HG03442 (cell line): ENCODE measurements around the gene CD4.
A peak's percentile ranks its signal among the peaks of the same experiment; 100 is the strongest.
"Not testable (repeated sequence)": the region's sequence is repeated elsewhere in the genome, so short reads cannot be mapped to it uniquely, and the experiment has no call there.

Source experiments
- ATAC-seq: cut with Tn5 transposase; IDR thresholded peaks from one replicate; pipeline ENCODE4 v1.9.1; 2021; ENCODE audit warnings: mild to moderate bottlenecking, moderate library complexity; ENCODE audit not compliant: unreplicated experiment

Gene CD4

DNA sequence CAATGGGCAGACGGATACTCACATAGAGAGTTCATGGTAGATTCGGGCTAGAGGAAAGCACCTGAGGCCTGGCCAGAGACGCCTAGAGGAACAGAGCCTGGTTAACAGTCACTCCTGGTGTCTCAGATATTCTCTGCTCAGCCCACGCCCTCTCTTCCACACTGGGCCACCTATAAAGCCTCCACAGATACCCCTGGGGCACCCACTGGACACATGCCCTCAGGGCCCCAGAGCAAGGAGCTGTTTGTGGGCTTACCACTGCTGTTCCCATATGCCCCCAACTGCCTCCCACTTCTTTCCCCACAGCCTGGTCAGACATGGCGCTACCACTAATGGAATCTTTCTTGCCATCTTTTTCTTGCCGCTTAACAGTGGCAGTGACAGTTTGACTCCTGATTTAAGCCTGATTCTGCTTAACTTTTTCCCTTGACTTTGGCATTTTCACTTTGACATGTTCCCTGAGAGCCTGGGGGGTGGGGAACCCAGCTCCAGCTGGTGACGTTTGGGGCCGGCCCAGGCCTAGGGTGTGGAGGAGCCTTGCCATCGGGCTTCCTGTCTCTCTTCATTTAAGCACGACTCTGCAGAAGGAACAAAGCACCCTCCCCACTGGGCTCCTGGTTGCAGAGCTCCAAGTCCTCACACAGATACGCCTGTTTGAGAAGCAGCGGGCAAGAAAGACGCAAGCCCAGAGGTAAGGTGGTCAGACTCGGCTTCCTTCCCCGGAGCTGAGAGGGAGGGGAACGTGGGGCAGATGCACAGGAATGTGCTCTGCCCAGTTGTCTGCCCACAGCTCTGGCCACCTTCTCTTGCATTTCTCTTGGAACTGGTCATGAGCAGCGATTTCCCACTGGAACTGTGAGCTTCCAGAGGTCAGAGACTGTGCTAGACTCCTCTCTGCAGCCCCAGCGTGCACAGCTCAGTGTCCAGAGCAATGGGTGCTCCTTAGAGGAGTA is at the start of gene CD4:
CD4 (plus strand) TSS at position 557 of the 953 bp plus-strand sequence. CDS start 10,611 bp downstream, outside the sequence.
- no peak for ATAC-seq

DNA sequence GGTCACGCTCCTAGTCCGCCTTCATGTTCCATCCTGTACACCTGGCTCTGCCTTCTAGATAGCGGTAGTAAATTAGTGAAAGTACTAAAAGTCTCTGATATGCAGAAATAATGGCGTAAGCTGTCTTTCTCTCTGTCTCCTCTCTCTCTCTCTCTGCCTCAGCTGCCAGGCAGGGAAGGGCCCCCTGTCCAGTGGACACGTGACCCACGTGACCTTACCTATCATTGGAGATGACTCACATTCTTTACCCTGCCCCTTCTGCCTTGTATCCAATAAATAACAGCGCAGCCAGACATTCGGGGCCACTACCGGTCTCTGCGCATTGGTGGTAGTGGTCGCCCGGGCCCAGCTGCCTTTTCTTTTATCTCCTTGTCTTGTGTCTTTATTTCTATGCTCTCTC is 47.2 kb upstream of the CD4 start:
- ATAC-seq: not testable (repeated sequence)

DNA sequence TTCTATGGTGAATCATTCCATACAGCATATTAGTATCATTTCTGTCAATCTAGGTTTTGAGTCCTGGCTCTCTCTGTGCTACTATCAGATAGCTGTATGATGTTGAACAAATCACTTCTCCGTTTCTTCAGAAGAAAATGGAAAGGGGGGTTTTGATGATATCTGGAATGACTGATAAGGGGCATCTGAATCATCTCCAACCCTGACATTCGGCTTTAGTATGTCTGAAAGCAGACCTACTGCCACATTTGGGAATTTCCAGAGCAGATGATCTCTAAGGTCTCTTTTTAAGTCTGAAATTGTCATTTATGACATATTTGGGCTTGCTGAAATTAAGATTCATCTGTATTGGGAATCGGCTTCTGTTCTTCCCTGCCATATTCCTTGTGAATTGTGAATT is 46.5 kb upstream of the CD4 start:
- no peak for ATAC-seq

DNA sequence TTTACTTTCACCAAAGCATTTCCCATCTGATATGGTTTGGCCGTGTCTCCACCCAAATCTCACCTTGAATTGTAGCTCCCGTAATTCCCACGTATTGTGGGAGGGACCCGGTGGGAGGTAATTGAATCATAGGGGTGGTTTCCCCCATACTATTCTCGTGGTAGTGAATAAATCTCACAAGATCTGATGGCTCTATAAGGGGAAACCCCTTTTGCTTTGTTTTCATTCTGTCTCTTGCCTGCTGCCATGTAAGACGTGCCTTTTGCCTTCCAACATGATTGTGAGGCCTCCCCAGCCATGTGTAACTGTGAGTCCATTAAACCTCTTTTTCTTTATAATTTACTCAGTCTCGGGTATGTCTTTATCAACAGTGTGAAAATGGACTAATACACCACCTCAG is 46.0 kb upstream of the CD4 start:
- not testable (repeated sequence) for ATAC-seq

DNA sequence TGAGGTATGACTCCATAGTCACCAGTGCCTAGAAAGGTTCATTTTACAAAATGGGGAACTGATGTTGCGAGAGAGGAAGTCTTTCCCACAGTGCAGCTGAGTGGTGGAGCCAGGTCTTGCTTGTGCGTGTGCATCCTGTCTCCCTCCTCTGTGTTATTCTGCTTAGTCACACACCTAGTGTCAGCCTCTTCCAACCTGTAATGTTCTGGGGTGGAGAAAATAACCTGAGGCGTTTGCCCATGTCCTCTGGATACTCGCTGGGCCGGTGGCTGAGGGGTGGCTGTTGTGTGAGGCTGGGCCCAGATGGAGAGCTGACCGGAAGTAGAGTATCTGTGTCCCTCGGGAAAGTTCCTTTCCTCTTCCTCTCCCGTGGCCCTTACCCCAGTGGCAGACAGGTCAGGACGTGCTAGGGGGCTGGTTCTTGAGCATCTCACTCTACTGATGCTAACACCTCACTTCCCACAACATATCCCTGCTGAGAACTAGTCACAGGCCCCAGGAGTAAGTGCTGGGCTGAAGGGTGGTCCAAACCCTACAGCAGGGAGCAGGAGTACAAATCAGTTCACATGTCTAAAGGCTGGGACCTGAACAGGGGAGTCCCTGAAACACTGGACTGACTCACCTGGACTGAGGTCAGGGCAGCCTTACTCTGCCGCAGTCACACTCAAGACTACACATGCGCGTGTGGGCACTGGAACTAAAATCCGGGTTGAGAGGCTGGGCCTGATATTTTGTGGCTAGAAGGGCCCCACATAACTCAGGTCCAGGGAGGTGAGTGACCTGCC is 43.4 kb upstream of the CD4 start:
- no peak for ATAC-seq

GRCh38 chr12:6747216-6747615 is 42.1 kb upstream of the CD4 start:
- no peak for ATAC-seq

- ATAC-seq: no peak
These were observed 40.6 kb upstream of the CD4 start for GRCh38 chr12:6748761-6749160.

DNA sequence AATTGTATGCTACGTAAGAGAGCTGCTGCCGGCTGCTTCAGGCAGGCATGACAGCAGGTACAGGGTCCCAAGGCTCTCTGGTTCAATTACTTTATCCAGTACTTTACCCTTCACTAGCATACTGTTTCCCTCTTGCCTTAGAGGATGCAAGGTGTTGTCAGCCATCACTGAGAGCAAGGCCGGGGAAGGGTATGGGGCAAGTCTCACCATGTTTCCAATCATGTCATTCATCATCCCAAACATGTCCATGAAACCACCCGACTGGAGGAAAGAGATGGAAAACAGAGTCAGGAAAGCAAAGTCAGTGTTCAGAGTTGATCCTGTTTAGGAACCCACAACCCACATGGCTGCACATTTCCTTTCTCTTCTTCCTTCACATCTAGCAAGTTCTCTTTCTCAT is 38.8 kb upstream of the CD4 start:
- no peak for ATAC-seq

DNA sequence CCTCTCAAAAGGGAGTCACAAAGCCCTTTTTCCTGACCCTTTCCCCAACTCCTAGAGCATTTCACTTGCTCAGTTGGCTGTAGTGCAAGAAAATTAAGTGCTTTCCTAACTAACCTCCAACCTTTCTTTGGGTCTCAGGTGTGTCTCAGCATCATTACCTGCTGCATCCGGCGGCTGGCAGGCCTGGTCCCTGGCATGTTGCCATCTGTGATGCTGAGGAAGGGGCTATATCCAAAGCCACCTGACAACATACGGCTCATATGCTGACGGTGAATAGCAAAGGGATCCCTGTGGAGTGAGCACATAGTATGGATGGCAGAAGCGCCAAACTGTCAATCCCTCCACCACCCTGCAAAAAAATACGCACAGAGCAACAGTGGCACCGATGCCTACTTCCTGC is 37.6 kb upstream of the CD4 start:
- no peak for ATAC-seq

DNA sequence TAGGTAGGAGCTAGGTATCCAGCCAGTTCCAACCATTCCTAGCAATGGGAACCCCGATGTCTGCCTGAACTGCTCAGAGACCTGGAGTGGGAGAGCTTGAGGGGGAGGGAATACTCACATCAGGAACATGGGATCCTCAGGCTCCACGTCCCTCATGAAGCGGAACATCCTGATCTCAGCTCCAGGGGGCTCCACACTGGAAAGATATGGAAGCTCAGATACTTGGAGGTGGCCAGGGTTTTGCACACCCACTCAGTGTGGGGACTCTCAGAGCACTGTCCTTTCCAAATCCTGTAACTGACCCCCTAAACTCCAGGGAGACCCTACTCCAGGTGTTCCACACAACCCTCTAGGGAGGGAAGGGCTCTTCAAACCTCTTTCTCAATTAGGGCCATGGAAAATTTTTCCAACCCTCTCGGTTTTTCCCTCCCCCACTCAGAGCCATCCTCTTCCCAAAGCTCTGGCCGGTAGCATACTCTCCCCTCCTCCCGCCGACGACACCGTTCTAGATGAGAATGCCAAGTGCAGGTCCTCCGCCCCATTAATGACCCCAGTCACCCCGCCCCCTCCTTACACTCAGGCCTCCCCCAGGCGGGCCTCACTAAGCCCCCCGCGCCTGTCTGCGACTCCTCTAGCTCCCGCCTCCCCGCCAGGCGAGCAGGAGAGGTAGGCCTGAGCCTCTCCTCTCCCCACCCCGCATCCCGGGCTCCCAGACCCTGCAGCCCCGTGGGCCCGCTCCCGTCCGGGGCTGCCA is 37.0 kb upstream of the CD4 start:
- ATAC-seq: no peak

- ATAC-seq: peak; percentile 82
These were observed 36.2 kb upstream of the CD4 start, which contains the start of gene MLF2 for GRCh38 chr12:6752921-6753771. MLF2 (minus strand) TSS chr12:6753141; CDS start chr12:6752334, 807 bp downstream.

- no peak for ATAC-seq
These were observed 35.5 kb upstream of the CD4 start for GRCh38 chr12:6753772-6754356.

DNA sequence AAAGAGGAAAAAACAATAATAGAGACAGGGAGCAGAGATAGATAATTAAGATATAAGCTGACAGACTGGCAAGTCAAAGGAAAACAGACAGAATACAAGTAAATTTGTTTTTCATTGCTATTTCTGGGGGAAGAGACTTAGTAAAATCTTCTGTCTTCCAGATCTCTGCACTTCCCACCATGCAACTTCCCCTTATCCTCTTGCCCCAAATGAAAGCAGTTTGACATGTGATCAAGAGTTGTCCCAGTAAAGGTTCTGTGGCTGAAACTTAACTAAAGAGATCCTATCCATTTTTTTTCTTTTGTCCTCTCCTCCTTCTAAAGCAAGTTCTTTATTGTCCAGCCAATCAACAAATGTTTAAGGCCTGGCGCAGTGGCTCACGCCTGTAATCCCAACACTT is 34.9 kb upstream of the CD4 start:
- no peak for ATAC-seq

DNA sequence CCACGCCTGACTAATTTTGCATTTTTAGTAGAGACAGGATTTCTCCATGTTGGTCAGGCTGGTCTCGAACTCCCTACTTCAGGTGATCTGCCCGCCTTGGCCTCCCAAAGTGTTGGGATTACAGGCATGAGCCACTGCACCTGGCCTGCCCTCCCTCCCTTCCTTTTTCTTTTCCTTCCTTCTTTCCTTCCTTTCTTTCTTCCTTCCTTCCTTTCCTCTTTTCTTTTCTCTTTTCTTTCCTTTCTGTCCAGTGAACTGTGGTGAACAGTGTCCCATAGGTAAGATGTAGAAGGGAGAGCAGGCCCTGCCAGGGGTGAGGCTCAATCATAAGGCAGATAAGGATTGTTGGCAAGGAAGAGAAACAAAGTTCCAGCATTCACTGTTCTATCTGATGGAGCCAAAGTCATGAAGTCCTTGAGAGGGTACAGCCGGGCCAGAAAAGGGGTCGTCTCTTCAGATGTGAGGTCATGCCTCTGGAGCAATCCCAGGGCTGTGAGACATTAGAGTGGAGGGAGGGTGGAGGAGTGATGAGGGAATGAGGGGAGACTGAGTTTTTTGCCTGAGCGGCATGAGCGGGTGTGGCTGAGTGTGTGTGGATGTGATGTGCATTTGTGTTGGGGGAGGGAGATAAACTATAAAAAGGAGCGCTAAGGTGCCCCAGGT is 32.2 kb upstream of the CD4 start:
- no peak for ATAC-seq

GRCh38 chr12:6758506-6759095 is 30.7 kb upstream of the CD4 start:
- no peak for ATAC-seq

DNA sequence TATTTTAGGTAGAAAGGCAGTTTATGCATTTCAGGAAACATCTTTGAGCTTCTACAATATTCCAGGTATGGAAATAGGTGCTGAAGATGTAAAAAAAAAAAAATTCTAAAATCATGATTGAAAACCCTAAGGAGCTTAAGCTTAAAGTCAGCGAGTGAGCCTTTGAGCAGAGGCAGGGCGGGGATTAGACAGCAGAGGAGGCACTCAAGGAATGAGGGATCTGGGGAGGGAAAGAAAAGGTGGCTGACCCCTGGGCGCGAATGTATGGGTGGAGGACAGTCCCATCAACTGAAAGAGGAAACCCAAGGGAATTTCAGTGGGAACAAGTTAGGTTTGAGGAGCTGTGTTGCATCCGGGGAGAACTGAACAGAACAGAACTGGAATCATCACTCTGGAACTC is 29.6 kb upstream of the CD4 start:
- ATAC-seq: no peak

DNA sequence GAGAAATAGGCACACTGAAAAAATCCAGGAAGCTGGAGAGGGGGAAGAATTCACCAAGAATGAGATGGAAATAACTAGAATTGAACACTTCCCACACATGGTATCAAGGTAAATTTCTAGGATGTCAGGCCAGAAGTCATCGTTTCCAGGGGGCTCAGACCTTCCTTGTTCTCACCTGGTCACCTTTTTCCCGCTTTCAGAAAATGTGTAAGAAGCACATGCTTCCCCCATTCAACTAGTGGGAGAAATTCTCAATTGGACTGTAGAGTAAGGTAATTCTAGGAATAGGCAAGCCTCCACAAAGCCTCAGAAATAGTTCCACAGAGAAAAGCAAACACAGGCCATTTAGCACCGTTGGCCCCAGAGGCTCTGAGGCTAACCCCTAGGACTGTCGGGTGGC is 25.9 kb upstream of the CD4 start:
- no peak for ATAC-seq

DNA sequence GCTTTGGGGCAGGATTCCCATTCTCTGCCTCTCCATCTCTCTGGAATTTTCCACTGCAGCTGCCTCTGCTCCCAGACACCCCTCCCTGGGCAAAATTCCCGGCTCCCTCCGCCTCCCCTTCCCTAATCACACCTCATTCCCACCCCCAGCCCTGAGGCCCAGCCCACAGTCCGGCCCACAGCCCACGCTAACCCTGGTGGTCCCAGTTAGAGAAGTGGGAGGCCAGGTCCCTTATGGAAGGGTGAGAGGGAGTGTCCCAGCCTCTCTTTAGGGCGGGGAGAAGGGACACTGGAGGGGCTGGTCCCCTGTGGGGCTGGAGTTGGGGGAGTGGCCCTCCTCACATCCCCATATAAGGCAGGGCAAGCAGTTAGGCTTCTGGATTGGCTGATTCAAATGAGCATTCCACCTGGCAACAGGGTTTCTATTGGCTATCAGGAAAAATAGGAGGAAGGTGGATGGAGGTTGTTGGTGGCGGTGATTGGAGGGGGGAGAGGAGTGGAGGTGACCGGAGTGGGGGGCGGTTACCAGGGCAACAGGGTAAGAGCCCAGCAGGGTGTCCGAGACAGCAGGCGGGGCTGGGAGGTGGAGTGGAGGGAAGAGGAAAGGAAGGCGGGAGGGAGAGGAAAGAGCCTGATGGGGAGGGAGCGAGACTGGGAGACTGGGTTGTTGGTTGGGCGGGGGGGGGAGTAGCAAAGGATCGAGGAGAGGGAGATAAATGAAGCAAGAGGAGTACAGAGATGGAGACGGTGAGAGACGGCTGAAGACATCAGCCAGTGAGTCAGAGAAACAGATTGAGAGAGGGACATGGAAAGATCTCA is 25.1 kb upstream of the CD4 start:
- peak; percentile 72 for ATAC-seq
